Ishikawa (cell line): ENCODE data around the gene ATRX.

Experiments
- CEBPB ChIP-seq: IDR thresholded peaks from 2 replicates; pipeline ENCODE4 v1.6.1; 2012
- CREB1 ChIP-seq: IDR thresholded peaks from 2 replicates; pipeline ENCODE4 v1.6.1; 2012; ENCODE audit warnings: low read depth
- EGR1 ChIP-seq: IDR thresholded peaks from 2 replicates; pipeline ENCODE4 v1.6.1; 2012
- EP300 ChIP-seq: IDR thresholded peaks from 2 replicates; pipeline ENCODE4 v1.6.1; 2012; ENCODE audit warnings: borderline replicate concordance
- FOXM1 ChIP-seq: IDR thresholded peaks from 2 replicates; pipeline ENCODE4 v1.6.1; 2012; ENCODE audit warnings: low read depth, borderline replicate concordance
- NFIC ChIP-seq: IDR thresholded peaks from 2 replicates; pipeline ENCODE4 v1.6.1; 2012
- RAD21 ChIP-seq: IDR thresholded peaks from 2 replicates; pipeline ENCODE4 v1.6.1; 2012; ENCODE audit warnings: low read depth
- TAF1 ChIP-seq: IDR thresholded peaks from 2 replicates; pipeline ENCODE4 v1.6.1; 2012; ENCODE audit warnings: low read depth, mild to moderate bottlenecking
- TCF12 ChIP-seq: IDR thresholded peaks from 2 replicates; pipeline ENCODE4 v1.6.1; 2012; ENCODE audit warnings: low read depth
- TEAD4 ChIP-seq: IDR thresholded peaks from 2 replicates; pipeline ENCODE4 v1.6.1; 2012
- YY1 ChIP-seq: IDR thresholded peaks from 2 replicates; pipeline ENCODE4 v1.6.1; 2012; ENCODE audit warnings: low read depth
- ZBTB7A ChIP-seq: IDR thresholded peaks from 2 replicates; pipeline ENCODE4 v1.6.1; 2012; ENCODE audit warnings: low read depth
- TF ChIP-seq, protein P1 (sequence below): IDR thresholded peaks from 2 replicates; pipeline ENCODE4 v1.6.1; 2012
- TF ChIP-seq, protein P2 (sequence below): IDR thresholded peaks from 2 replicates; pipeline ENCODE4 v1.6.1; 2012; ENCODE audit warnings: low read depth, mild to moderate bottlenecking
- TF ChIP-seq, protein P3 (sequence below): IDR thresholded peaks from 2 replicates; pipeline ENCODE4 v1.6.1; 2012

ATRX gene

DNA sequence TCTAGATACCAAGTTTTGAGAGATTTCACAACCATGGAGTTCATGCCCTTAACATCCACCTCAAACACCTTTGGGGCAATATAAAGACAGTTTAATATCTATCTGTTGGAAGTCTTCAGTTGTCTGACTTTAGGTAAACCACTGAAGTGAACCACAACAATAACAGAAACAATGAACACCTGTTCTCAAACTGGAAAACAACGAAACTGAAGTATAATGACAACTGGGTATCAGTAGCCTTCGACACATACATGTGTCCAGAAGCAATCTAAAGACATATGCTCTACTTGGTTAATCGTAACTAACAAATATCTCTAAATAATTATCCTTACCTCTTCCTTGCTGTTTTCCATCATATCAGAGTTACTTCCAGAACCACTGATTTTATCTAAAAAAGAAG, 87.8 kb downstream of the ATRX start:
- TF ChIP-seq NFIC, result no peak
- TF ChIP-seq EP300, result no peak
- TF ChIP-seq, protein P1, sequence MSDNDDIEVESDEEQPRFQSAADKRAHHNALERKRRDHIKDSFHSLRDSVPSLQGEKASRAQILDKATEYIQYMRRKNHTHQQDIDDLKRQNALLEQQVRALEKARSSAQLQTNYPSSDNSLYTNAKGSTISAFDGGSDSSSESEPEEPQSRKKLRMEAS, result no peak
- TF ChIP-seq EGR1, result no peak
- no peak for TF ChIP-seq TEAD4
- TF ChIP-seq RAD21, result no peak
- no peak for TF ChIP-seq CEBPB
- TF ChIP-seq TCF12, result no peak

DNA sequence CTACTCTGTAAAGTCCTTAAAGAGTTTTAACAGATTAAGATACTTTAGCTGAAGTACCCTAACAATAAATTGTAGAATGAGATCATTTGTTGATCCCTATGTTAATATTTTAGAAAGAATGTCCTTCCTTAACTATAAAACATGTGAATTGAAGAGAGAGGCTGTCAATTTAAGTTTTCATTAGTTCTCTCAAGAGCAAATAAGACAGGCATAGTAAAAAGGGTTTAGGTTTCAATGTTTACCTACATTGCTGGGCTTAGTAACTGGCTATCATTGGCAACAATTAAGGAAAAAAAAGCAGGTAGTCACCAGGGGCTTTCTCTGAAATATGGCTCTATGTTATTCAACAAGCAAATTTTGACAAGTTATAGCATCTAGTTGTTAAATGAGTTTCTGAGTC, 91.5 kb downstream of the ATRX start:
- no peak for TF ChIP-seq RAD21
- TF ChIP-seq, protein P2, sequence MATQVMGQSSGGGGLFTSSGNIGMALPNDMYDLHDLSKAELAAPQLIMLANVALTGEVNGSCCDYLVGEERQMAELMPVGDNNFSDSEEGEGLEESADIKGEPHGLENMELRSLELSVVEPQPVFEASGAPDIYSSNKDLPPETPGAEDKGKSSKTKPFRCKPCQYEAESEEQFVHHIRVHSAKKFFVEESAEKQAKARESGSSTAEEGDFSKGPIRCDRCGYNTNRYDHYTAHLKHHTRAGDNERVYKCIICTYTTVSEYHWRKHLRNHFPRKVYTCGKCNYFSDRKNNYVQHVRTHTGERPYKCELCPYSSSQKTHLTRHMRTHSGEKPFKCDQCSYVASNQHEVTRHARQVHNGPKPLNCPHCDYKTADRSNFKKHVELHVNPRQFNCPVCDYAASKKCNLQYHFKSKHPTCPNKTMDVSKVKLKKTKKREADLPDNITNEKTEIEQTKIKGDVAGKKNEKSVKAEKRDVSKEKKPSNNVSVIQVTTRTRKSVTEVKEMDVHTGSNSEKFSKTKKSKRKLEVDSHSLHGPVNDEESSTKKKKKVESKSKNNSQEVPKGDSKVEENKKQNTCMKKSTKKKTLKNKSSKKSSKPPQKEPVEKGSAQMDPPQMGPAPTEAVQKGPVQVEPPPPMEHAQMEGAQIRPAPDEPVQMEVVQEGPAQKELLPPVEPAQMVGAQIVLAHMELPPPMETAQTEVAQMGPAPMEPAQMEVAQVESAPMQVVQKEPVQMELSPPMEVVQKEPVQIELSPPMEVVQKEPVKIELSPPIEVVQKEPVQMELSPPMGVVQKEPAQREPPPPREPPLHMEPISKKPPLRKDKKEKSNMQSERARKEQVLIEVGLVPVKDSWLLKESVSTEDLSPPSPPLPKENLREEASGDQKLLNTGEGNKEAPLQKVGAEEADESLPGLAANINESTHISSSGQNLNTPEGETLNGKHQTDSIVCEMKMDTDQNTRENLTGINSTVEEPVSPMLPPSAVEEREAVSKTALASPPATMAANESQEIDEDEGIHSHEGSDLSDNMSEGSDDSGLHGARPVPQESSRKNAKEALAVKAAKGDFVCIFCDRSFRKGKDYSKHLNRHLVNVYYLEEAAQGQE, result no peak
- TF ChIP-seq TAF1, result no peak
- TF ChIP-seq CREB1, result no peak
- TF ChIP-seq FOXM1, result no peak
- TF ChIP-seq EGR1, result no peak
- no peak for TF ChIP-seq CEBPB

DNA sequence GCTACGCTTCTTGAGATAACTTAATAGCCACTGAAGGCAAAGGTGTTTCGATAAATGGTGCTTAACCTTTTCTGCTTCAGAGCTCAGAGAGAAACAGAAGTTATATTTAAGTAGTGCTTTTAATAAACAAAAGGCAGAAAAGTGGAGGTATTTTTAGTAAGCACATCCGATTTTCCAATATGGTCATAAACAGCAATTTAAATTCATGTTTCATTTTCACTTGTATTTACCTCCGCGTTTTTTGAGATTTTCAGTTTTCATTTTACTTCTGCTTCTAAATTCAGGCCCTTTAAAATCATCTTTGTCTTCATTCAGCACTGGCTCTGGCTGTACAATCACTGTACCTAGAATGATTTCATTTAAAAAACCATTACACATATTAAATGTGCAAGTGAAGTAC, 92.4 kb downstream of the ATRX start:
- TF ChIP-seq, protein P2, result no peak
- no peak for TF ChIP-seq TAF1
- TF ChIP-seq, protein P3, sequence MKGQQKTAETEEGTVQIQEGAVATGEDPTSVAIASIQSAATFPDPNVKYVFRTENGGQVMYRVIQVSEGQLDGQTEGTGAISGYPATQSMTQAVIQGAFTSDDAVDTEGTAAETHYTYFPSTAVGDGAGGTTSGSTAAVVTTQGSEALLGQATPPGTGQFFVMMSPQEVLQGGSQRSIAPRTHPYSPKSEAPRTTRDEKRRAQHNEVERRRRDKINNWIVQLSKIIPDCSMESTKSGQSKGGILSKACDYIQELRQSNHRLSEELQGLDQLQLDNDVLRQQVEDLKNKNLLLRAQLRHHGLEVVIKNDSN, result no peak
- TF ChIP-seq, protein P1, result no peak
- TF ChIP-seq NFIC, result no peak
- no peak for TF ChIP-seq ZBTB7A
- no peak for TF ChIP-seq FOXM1
- no peak for TF ChIP-seq EP300
- no peak for TF ChIP-seq RAD21
- no peak for TF ChIP-seq EGR1
- TF ChIP-seq YY1, result no peak
- TF ChIP-seq TEAD4, result no peak

DNA sequence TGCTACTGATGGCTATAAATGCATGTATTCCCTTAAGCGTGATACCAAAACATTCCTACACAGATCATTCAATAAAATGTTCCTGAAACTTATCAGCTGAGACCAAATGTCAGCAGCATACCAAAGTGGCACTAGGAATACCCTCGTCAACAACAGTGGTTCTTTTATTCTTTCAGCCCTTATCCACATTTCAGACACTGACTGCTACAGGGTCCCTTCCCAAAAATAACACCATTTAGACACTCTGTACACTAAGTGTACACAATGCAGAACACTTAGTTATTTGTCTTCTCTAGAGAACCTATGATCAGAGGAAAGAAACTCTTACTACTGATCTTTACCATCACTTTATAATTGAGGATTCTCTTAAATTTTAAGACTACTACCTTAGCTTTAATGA, 94.1 kb downstream of the ATRX start:
- TF ChIP-seq ZBTB7A (no peak), TCF12 (no peak), YY1 (no peak), TAF1 (no peak), EP300 (no peak), RAD21 (no peak), FOXM1 (no peak), CEBPB (no peak), CREB1 (no peak), EGR1 (no peak), NFIC (no peak), TEAD4 (no peak)
- TF ChIP-seq, protein P3, result no peak
- TF ChIP-seq, protein P2, result no peak
- TF ChIP-seq, protein P1, result no peak
